ENCODE results near the gene ZNF532. TPM values are rescaled to one million over a fixed set of nuclear protein-coding genes. Genes with fewer than 3 reads are reported as not detected.
A peak's percentile ranks its signal among the peaks of the same experiment; 100 is the strongest.
"Not testable (repeated sequence)": the region's sequence is repeated elsewhere in the genome, so short reads cannot be mapped to it uniquely, and the experiment has no call there.

ZNF532 gene
- total RNA-seq, 2 donors from 2014 or later, result 12.9 to 17.7 TPM

GRCh38 chr18:58855521-58855920, 9.2 kb upstream of the ZNF532 start:
- H3K36me3 Mint-ChIP-seq (ENCODE audit: low read depth); DNase-seq; H3K27ac Mint-ChIP-seq; H3K9me3 ChIP-seq (ENCODE audit: control insufficient read depth, low read length, poor library complexity, severe bottlenecking); H3K4me1 Mint-ChIP-seq; ATAC-seq; H3K4me3 Mint-ChIP-seq: not testable (repeated sequence)
- peaks cover 47% of the 10 kb centered on the region for H3K27me3 Mint-ChIP-seq

GRCh38 chr18:58856881-58857280, 7.8 kb upstream of the ZNF532 start:
- Mint-ChIP-seq H3K27me3 (peaks cover 40% of the 10 kb centered on the region), H3K4me3 (no peak overlapping the region), H3K36me3 (ENCODE audit: low read depth) (peaks cover 2% of the 10 kb centered on the region), H3K4me1 (no peaks in the 10 kb centered on the region), H3K27ac (no peak overlapping the region)
- H3K9me3 ChIP-seq (ENCODE audit: control insufficient read depth, low read length, poor library complexity, severe bottlenecking), result no peaks in the 10 kb centered on the region
- DNase-seq, result no peak
- ATAC-seq, result no peak

DNA sequence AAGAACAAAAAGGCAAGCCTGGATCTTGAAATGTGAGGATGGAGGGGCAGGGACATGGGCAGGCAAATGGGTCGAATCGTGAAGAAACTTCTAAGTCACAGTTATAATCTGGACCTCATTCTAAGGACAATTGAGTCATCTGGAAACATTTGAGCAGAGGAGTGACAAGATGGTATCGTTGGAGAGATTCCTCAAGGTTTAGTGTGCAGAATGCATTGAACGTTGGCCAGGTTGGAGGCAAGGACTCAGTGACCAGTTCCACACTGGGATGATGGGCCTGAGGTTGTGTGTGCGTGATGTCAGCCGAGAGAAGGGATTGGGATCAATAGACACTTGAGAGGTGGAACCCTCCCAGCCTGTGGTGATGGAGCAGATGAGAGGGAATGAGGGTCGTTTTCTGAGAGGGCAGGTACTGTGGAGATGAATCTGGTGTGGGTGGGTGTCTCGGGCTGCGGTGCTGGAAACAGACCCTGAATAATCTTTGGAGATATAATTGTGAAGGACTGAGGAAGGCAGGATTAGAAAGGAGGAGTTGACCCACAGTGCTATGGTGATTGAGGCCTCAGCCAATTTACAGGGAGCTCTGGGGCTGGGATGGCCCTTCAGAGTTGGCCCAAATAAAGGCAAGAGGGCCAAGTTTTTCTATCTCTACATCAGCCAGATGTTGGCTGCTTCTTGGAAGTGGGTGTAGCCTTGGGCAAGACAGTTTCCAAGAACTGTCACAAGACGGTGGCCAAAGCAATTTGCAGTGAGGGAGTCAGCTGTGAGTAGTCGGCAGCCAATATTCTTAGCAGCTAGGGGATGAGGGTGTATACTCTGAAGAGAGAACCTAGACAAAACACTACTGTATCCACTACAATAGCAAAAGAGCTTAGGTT, 5.8 kb upstream of the ZNF532 start:
- H3K4me3 Mint-ChIP-seq, result no peak overlapping the region
- H3K27ac Mint-ChIP-seq, result no peak overlapping the region
- H3K27me3 Mint-ChIP-seq, result peaks cover 28% of the 10 kb centered on the region
- no peak for DNase-seq
- no peak for ATAC-seq
- no peaks in the 10 kb centered on the region for H3K36me3 Mint-ChIP-seq (ENCODE audit: low read depth)
- peaks cover 5% of the 10 kb centered on the region for H3K4me1 Mint-ChIP-seq
- H3K9me3 ChIP-seq (ENCODE audit: control insufficient read depth, low read length, poor library complexity, severe bottlenecking), result no peaks in the 10 kb centered on the region

- H3K27me3 Mint-ChIP-seq, result peaks cover 35% of the 10 kb centered on the region
- ATAC-seq, result no peak
- H3K4me3 Mint-ChIP-seq, result no peak overlapping the region
- H3K36me3 Mint-ChIP-seq (ENCODE audit: low read depth), result no peaks in the 10 kb centered on the region
- H3K27ac Mint-ChIP-seq, result no peak overlapping the region
- H3K4me1 Mint-ChIP-seq, result peaks cover 12% of the 10 kb centered on the region
- no peak for DNase-seq
- no peaks in the 10 kb centered on the region for H3K9me3 ChIP-seq (ENCODE audit: control insufficient read depth, low read length, poor library complexity, severe bottlenecking)
Measured at GRCh38 chr18:58859907-58860306, 4.8 kb upstream of the ZNF532 start.

DNA sequence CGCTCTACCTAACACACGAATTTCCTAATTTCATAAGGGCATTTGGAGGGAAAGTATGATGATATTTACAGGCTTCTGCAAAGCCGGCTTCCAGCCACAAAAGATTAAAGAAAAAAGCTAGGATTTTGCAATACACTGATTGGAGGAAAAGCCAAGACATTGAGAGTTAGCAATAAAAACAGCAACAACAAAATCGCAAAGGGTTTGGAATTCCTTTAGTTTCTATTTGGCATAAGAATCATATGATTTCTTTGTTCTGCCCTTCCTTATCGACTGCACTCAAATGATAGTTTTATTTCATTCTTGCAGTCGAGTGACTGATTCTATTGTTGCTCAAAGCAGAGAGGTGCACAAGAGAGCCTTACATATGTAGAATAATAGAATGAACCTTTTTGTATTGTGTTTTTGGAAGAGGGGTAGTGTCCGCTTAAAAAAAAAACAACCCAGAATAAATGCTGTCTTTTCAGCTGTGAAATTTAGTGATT, 3.9 kb upstream of the ZNF532 start:
- DNase-seq (no peak), ATAC-seq (no peak)
- Mint-ChIP-seq H3K4me3 (no peak overlapping the region), H3K27ac (no peak overlapping the region), H3K27me3 (peaks cover 44% of the 10 kb centered on the region), H3K4me1 (peaks cover 12% of the 10 kb centered on the region), H3K36me3 (ENCODE audit: low read depth) (no peaks in the 10 kb centered on the region)
- no peaks in the 10 kb centered on the region for H3K9me3 ChIP-seq (ENCODE audit: control insufficient read depth, low read length, poor library complexity, severe bottlenecking)

GRCh38 chr18:58861353-58861752, 3.3 kb upstream of the ZNF532 start:
- Mint-ChIP-seq H3K4me1 (peaks cover 12% of the 10 kb centered on the region), H3K27me3 (peaks cover 50% of the 10 kb centered on the region), H3K36me3 (ENCODE audit: low read depth) (peaks cover 3% of the 10 kb centered on the region), H3K27ac (no peak overlapping the region), H3K4me3 (no peak overlapping the region)
- ATAC-seq, result no peak
- no peaks in the 10 kb centered on the region for H3K9me3 ChIP-seq (ENCODE audit: control insufficient read depth, low read length, poor library complexity, severe bottlenecking)
- no peak for DNase-seq

GRCh38 chr18:58861861-58862301, 2.8 kb upstream of the ZNF532 start:
- Mint-ChIP-seq H3K4me1 (peaks cover 12% of the 10 kb centered on the region), H3K36me3 (ENCODE audit: low read depth) (peaks cover 3% of the 10 kb centered on the region), H3K4me3 (no peak overlapping the region), H3K27ac (no peak overlapping the region), H3K27me3 (peaks cover 55% of the 10 kb centered on the region)
- no peaks in the 10 kb centered on the region for H3K9me3 ChIP-seq (ENCODE audit: control insufficient read depth, low read length, poor library complexity, severe bottlenecking)
- ATAC-seq, result no peak
- DNase-seq, result no peak

DNA sequence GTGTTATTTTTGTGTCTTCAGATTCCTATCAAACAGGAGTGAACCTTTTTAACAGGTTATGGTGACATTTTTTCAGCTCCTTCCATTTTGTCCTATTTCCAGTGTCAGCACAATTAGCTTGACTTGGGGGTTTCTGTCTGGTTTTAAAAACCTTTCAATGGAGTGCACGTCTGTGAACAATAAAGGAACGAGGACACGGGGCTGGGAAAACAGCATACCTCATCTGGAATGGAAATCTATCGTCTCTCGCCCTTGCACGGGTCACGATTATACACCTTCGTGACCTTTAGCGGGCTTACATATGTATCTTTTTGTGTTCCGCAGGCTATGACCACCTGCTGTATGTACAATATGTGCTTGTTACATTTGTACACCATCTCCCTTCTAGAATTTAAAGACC, 2.3 kb upstream of the ZNF532 start:
- peaks cover 60% of the 10 kb centered on the region for H3K27me3 Mint-ChIP-seq
- no peaks in the 10 kb centered on the region for H3K9me3 ChIP-seq (ENCODE audit: control insufficient read depth, low read length, poor library complexity, severe bottlenecking)
- no peak for ATAC-seq
- H3K27ac Mint-ChIP-seq, result peak overlapping the region; percentile 87
- H3K4me1 Mint-ChIP-seq, result peaks cover 12% of the 10 kb centered on the region
- peak overlapping the region; percentile 82 for H3K4me3 Mint-ChIP-seq
- no peak for DNase-seq
- peaks cover 3% of the 10 kb centered on the region for H3K36me3 Mint-ChIP-seq (ENCODE audit: low read depth)

- Mint-ChIP-seq H3K4me3 (peak overlapping the region; percentile 82), H3K4me1 (peaks cover 12% of the 10 kb centered on the region), H3K27ac (peak overlapping the region; percentile 87), H3K36me3 (ENCODE audit: low read depth) (peaks cover 3% of the 10 kb centered on the region), H3K27me3 (peaks cover 65% of the 10 kb centered on the region)
- DNase-seq (peak in 1 of 3 donors; percentile 11), ATAC-seq (peak; percentile 55)
- no peaks in the 10 kb centered on the region for H3K9me3 ChIP-seq (ENCODE audit: control insufficient read depth, low read length, poor library complexity, severe bottlenecking)
Measured at GRCh38 chr18:58862851-58863538, 1.7 kb upstream of the ZNF532 start.

DNA sequence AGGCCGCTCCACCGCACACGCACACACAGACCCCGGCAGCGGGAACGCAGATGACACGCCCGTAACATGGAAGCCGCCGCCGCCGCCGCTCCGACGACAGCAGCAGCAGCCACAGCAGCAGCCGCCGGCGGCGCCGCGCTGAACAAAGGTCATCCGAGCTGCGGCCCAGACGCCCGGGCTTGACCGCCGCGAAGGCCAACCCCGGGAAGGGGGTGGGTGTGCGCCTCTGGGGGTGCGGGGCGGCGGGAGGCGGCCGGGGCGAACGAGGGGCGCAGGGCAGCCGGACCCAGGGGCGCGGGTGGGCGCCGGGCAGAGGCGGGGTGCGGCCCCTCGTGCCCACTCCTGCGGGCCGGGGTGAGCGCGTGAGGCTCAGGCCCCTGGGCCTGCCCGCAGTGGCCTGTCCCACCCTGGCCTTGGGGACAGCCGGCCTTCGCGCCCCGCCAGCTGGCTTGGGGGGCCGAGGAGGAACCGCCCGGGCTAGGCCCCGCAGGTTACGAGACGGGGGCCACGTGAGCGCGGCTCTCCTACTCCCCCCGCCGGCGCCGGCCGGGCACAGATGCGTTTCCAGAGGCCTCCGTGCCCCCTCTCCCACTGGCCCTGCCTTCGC, 1.0 kb upstream of the ZNF532 start:
- Mint-ChIP-seq H3K27me3 (peaks cover 60% of the 10 kb centered on the region), H3K4me1 (peaks cover 12% of the 10 kb centered on the region), H3K4me3 (peak overlapping the region; percentile 66), H3K27ac (no peak overlapping the region), H3K36me3 (ENCODE audit: low read depth) (peaks cover 3% of the 10 kb centered on the region)
- ATAC-seq, result peak; percentile 69
- DNase-seq, result peak; percentile 7 to 13 (median 12)
- H3K9me3 ChIP-seq (ENCODE audit: control insufficient read depth, low read length, poor library complexity, severe bottlenecking), result no peaks in the 10 kb centered on the region

GRCh38 chr18:58865033-58865590, 435 bp downstream of the ZNF532 start:
- peak overlapping the region; percentile 76 for H3K27ac Mint-ChIP-seq
- H3K9me3 ChIP-seq (ENCODE audit: control insufficient read depth, low read length, poor library complexity, severe bottlenecking), result no peaks in the 10 kb centered on the region
- no peak for ATAC-seq
- peak overlapping the region; percentile 19 for H3K4me3 Mint-ChIP-seq
- DNase-seq, result no peak
- peaks cover 14% of the 10 kb centered on the region for H3K4me1 Mint-ChIP-seq
- peaks cover 57% of the 10 kb centered on the region for H3K27me3 Mint-ChIP-seq
- H3K36me3 Mint-ChIP-seq (ENCODE audit: low read depth), result peaks cover 3% of the 10 kb centered on the region

GRCh38 chr18:58865701-58866065, 1.0 kb downstream of the ZNF532 start:
- H3K36me3 Mint-ChIP-seq (ENCODE audit: low read depth), result peaks cover 3% of the 10 kb centered on the region
- H3K4me1 Mint-ChIP-seq, result peaks cover 14% of the 10 kb centered on the region
- ATAC-seq (no peak), DNase-seq (no peak)
- H3K9me3 ChIP-seq (ENCODE audit: control insufficient read depth, low read length, poor library complexity, severe bottlenecking), result no peaks in the 10 kb centered on the region
- peaks cover 63% of the 10 kb centered on the region for H3K27me3 Mint-ChIP-seq
- peak overlapping the region; percentile 19 for H3K4me3 Mint-ChIP-seq
- peak overlapping the region; percentile 76 for H3K27ac Mint-ChIP-seq
